Measurements from ENCODE around the gene ALPK1.

ALPK1 gene

GRCh38 chr4:112316360-112316759 is 19.2 kb downstream of the ALPK1 start:
- Histone ChIP-seq H3K4me1 (no peaks in the 10 kb centered on the region), H3K36me3 (peaks cover 0 to 5% (median 0%) of the 10 kb centered on the region in 3 donors), H3K9me3 (no peaks in the 10 kb centered on the region), H3K27ac (no peak overlapping the region), H3K4me3 (no peak overlapping the region), H3K27me3 (no peaks in the 10 kb centered on the region)
- intact Hi-C loops (cut with DNase I; ENCODE audit: low total_unique reads) = no loop called here
- DNase-seq = no peak
- no peak for TF ChIP-seq CTCF (IDR thresholded peaks at IDR 0.05)

GRCh38 chr4:112318239-112319142 is 21.3 kb downstream of the ALPK1 start:
- no peak for DNase-seq
- no peaks in the 10 kb centered on the region for H3K27me3 ChIP-seq
- intact Hi-C loops (cut with DNase I; ENCODE audit: low total_unique reads) = no loop called here
- TF ChIP-seq CTCF (IDR thresholded peaks at IDR 0.05) = no peak
- no peaks in the 10 kb centered on the region for H3K9me3 ChIP-seq
- no peaks in the 10 kb centered on the region for H3K4me1 ChIP-seq
- no peak overlapping the region for H3K4me3 ChIP-seq
- H3K36me3 ChIP-seq = peaks cover 0 to 5% (median 0%) of the 10 kb centered on the region in 3 donors
- H3K27ac ChIP-seq = no peak overlapping the region

- Histone ChIP-seq H3K27me3 (no peaks in the 10 kb centered on the region), H3K4me3 (no peak overlapping the region), H3K4me1 (no peaks in the 10 kb centered on the region), H3K36me3 (peaks cover 0 to 27% (median 9%) of the 10 kb centered on the region in 3 donors), H3K9me3 (no peaks in the 10 kb centered on the region), H3K27ac (no peak overlapping the region)
- peak; percentile 69 to 85 for TF ChIP-seq CTCF (IDR thresholded peaks at IDR 0.05)
- intact Hi-C loops (cut with DNase I; ENCODE audit: low total_unique reads) = loop anchor here (10.0 kb wide), 1 partner anchor 283 kb away; no protein-coding TSS in a partner anchor
- peak in 1 of 2 donors; percentile 53 for DNase-seq
Observed at GRCh38 chr4:112321776-112322684, 24.9 kb downstream of the ALPK1 start.

- TF ChIP-seq CTCF (IDR thresholded peaks at IDR 0.05) = no peak
- no peaks in the 10 kb centered on the region for H3K27me3 ChIP-seq
- H3K36me3 ChIP-seq = peaks cover 0 to 27% (median 9%) of the 10 kb centered on the region in 3 donors
- intact Hi-C loops (cut with DNase I; ENCODE audit: low total_unique reads) = loop anchor here (10.0 kb wide), 1 partner anchor 282 kb away; no protein-coding TSS in a partner anchor
- H3K4me3 ChIP-seq = no peak overlapping the region
- no peak for DNase-seq
- H3K27ac ChIP-seq = no peak overlapping the region
- no peaks in the 10 kb centered on the region for H3K4me1 ChIP-seq
- no peaks in the 10 kb centered on the region for H3K9me3 ChIP-seq
Observed at GRCh38 chr4:112322866-112323265, 25.7 kb downstream of the ALPK1 start.

GRCh38 chr4:112325530-112325929 is 28.4 kb downstream of the ALPK1 start:
- Histone ChIP-seq H3K27ac (no peak overlapping the region), H3K4me3 (no peak overlapping the region), H3K27me3 (no peaks in the 10 kb centered on the region), H3K4me1 (no peaks in the 10 kb centered on the region), H3K36me3 (peaks cover 0 to 23% (median 9%) of the 10 kb centered on the region in 3 donors), H3K9me3 (no peaks in the 10 kb centered on the region)
- intact Hi-C loops (cut with DNase I; ENCODE audit: low total_unique reads) = loop anchor here (10.0 kb wide), 1 partner anchor 279 kb away; no protein-coding TSS in a partner anchor
- no peak for TF ChIP-seq CTCF (IDR thresholded peaks at IDR 0.05)
- no peak for DNase-seq

Data from tibial artery (tissue), 4 donors.